Esophagus squamous epithelium (tissue), 4 donors: ENCODE data around the gene SEC14L1.

Experiments
- POLR2A ChIP-seq, 4 donors: fragments of 450-650 bp; IDR thresholded peaks; one replicate each; pipeline ENCODE4 v1.6.1; 2017; ENCODE audit warnings: antibody characterized with exemption in 4 of 4, mild to moderate bottlenecking in 4 of 4, moderate library complexity in 3 of 4
- TF ChIP-seq, protein P1 (sequence below), 6 experiments: fragments of 450-650 bp in 4 of 6; fragments of 200-600 bp in 2 of 6; sonication (generic) in 2 of 6; IDR thresholded peaks; one replicate each; pipeline ENCODE4 v1.5.1; 2016 to 2019; ENCODE audit warnings: antibody characterized with exemption in 6 of 6, mild to moderate bottlenecking in 4 of 6, moderate library complexity in 4 of 6

- TF ChIP-seq, protein P1, sequence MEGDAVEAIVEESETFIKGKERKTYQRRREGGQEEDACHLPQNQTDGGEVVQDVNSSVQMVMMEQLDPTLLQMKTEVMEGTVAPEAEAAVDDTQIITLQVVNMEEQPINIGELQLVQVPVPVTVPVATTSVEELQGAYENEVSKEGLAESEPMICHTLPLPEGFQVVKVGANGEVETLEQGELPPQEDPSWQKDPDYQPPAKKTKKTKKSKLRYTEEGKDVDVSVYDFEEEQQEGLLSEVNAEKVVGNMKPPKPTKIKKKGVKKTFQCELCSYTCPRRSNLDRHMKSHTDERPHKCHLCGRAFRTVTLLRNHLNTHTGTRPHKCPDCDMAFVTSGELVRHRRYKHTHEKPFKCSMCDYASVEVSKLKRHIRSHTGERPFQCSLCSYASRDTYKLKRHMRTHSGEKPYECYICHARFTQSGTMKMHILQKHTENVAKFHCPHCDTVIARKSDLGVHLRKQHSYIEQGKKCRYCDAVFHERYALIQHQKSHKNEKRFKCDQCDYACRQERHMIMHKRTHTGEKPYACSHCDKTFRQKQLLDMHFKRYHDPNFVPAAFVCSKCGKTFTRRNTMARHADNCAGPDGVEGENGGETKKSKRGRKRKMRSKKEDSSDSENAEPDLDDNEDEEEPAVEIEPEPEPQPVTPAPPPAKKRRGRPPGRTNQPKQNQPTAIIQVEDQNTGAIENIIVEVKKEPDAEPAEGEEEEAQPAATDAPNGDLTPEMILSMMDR (IDR thresholded peaks at IDR 0.05): no peak
- TF ChIP-seq POLR2A (IDR thresholded peaks at IDR 0.05): no peak
Observed at GRCh38 chr17:77211681-77212080, 70.9 kb downstream of the SEC14L1 start.
